ENCODE data around the gene OSBPL2.

DNA sequence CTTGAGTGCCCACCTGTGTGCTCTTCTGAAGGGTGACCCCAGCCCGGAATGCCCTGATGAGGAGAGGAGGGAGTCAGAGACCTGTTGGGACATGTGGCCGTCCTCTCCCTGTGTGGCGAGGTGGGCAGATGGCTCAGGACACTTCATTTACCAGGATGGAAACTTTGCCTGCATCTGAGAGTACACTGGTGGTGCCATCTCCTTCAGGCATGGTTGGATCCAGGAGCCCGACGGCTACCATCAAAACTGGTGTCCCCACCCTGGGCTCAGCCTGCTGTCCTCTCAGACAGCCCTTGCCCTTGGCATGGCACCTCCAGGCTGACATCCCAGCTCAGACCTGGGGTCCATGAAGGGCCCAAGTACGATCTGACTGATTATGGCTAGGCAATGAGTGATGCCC lies 7.0 kb upstream of the OSBPL2 start:
- TF ChIP-seq CTCF (IDR thresholded peaks at IDR 0.05) (no peak), POLR2A (IDR thresholded peaks at IDR 0.05) (no peak)

All from esophagus squamous epithelium (tissue), 4 donors.